Cardiac muscle cell (in vitro differentiated cells and primary cell): ENCODE data around the gene KCNA2. TPM values are rescaled to one million over a fixed set of nuclear protein-coding genes. Genes with fewer than 3 reads are reported as not detected.

Source experiments
- DNase-seq, 2 donors: peaks; one replicate each; pipeline versions ENCODE4 v3.0.0 to v3.0.0-alpha.2; 2010 to 2017; ENCODE audit warnings: low read depth in 1 of 2, low spot score in 1 of 2
- H3K27ac ChIP-seq: fragments of 200-600 bp; sonication (generic); 2 replicates; pipeline ENCODE4 v1.5.1; 2016
- H3K27me3 ChIP-seq: fragments of 200-600 bp; sonication (generic); 2 replicates; pipeline ENCODE4 v1.6.0; 2016; ENCODE audit warnings: control low read depth
- H3K36me3 ChIP-seq: fragments of 200-600 bp; sonication (generic); 2 replicates; pipeline ENCODE4 v1.5.1; 2016; ENCODE audit warnings: control low read depth
- H3K4me1 ChIP-seq: fragments of 200-600 bp; sonication (generic); 2 replicates; pipeline ENCODE4 v1.8.1; 2017; ENCODE audit warnings: low read depth, mild to moderate bottlenecking, mixed run types
- H3K4me3 ChIP-seq: fragments of 200-600 bp; sonication (generic); 2 replicates; pipeline ENCODE4 v1.5.1; 2016; ENCODE audit warnings: mild to moderate bottlenecking
- H3K9me3 ChIP-seq: fragments of 200-600 bp; sonication (generic); 2 replicates; pipeline ENCODE4 v1.5.1; 2017; ENCODE audit warnings: low read depth, mild to moderate bottlenecking, control low read depth
- polyA plus RNA-seq: library from polyadenylated mRNA; unstranded; fragments of >200 nt; fragmentation: Nextera tagmentation; extraction: Ambion mirVana; gene quantifications from 2 replicates; pipeline ENCODE4 v1.2.1, GENCODE V29; 2016
- total RNA-seq: library from RNA; depleted of rRNA; stranded (reverse); fragments of >200 nt; gene quantifications from 2 replicates; pipeline ENCODE4 v1.2.3, GENCODE V29; 2016
- TF ChIP-seq, protein P1 (sequence below): IDR thresholded peaks from 2 replicates; pipeline ENCODE4 v1.5.1; 2012; ENCODE audit warnings: low read depth, mild to moderate bottlenecking, low read length

KCNA2 gene
- total and polyA plus RNA-seq, 2 experiments from 2014 or later: 0.03 to 0.17 TPM

DNA sequence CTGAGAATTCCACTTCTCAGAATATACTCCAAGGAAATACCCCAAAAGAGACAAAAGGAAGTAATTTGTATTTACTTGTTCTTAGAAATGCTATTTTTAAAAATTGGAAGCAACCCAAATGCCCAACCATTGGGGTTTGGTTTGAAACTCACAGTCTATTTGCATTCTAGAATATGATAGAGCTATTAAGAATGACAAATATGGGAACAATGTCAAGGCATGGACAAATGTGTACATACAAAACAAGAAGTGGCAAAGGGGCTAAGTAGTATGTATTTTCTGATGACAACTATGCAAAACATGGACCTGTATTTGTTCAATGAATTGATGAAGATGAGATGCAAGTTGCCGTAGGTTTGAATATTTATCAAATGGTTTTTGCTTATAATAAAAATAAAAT is 32.8 kb downstream of the KCNA2 start:
- no peaks in the 10 kb centered on the region for H3K9me3 ChIP-seq
- no peaks in the 10 kb centered on the region for H3K36me3 ChIP-seq

GRCh38 chr1:110572751-110573150 is 33.4 kb downstream of the KCNA2 start:
- no peaks in the 10 kb centered on the region for H3K4me1 ChIP-seq
- TF ChIP-seq, protein P1, sequence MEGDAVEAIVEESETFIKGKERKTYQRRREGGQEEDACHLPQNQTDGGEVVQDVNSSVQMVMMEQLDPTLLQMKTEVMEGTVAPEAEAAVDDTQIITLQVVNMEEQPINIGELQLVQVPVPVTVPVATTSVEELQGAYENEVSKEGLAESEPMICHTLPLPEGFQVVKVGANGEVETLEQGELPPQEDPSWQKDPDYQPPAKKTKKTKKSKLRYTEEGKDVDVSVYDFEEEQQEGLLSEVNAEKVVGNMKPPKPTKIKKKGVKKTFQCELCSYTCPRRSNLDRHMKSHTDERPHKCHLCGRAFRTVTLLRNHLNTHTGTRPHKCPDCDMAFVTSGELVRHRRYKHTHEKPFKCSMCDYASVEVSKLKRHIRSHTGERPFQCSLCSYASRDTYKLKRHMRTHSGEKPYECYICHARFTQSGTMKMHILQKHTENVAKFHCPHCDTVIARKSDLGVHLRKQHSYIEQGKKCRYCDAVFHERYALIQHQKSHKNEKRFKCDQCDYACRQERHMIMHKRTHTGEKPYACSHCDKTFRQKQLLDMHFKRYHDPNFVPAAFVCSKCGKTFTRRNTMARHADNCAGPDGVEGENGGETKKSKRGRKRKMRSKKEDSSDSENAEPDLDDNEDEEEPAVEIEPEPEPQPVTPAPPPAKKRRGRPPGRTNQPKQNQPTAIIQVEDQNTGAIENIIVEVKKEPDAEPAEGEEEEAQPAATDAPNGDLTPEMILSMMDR: no peak
- no peak overlapping the region for H3K4me3 ChIP-seq
- H3K27me3 ChIP-seq: peaks cover 35% of the 10 kb centered on the region
- no peaks in the 10 kb centered on the region for H3K36me3 ChIP-seq
- no peaks in the 10 kb centered on the region for H3K9me3 ChIP-seq
- DNase-seq: no peak
- H3K27ac ChIP-seq: no peak overlapping the region

More for the DNA sequence above, 32.8 kb downstream of the KCNA2 start:
- no peak overlapping the region for H3K4me3 ChIP-seq
- TF ChIP-seq, protein P1: no peak
- no peaks in the 10 kb centered on the region for H3K4me1 ChIP-seq
- no peak overlapping the region for H3K27ac ChIP-seq
- no peak for DNase-seq
- peaks cover 32% of the 10 kb centered on the region for H3K27me3 ChIP-seq

DNA sequence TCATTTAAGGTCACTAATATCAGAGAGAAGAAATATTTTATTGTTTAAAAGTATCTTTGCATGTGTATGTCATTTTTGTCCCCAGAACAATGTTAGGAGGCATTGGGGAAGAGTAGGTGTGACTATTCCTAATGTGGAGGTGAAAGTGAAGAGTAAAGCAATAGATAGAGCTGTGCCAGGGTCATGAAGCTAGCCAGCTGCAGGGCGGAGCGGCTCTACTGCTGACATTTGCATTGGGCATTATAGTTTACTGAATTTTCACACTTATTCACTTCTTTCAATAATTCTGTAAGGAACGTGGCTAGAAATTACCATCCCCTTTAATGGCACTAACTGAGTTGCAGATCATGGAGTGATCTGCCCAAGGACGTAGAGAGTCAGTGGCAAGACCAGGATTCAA is 35.3 kb downstream of the KCNA2 start:
- TF ChIP-seq, protein P1: no peak
- H3K27me3 ChIP-seq: peaks cover 29% of the 10 kb centered on the region

DNA sequence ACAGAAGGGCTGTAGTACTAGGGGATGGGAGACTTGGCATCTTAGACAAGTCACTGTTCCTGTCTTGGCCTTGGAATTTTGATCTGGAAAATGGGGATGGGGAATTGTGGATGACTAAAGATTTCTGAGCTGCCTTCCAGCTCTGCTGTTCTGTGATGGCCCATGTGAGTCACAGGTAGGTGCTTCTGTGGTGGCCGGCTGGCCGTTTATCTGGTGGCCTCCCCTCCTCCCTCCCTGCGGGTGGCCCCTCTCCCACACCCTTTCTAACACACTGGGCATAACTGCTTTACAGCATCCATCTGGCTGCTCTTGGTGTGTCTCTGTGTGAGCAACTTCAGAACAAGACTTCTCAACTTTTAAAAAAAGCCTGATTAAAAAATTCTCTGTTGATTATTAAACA is 35.9 kb downstream of the KCNA2 start:
- Histone ChIP-seq H3K36me3 (no peaks in the 10 kb centered on the region), H3K4me1 (no peaks in the 10 kb centered on the region), H3K4me3 (no peak overlapping the region), H3K27me3 (peaks cover 29% of the 10 kb centered on the region), H3K9me3 (no peaks in the 10 kb centered on the region), H3K27ac (no peak overlapping the region)
- DNase-seq: no peak
- TF ChIP-seq, protein P1: no peak

More for the DNA sequence above, 35.3 kb downstream of the KCNA2 start:
- DNase-seq: no peak
- no peak overlapping the region for H3K4me3 ChIP-seq
- H3K36me3 ChIP-seq: no peaks in the 10 kb centered on the region
- no peaks in the 10 kb centered on the region for H3K9me3 ChIP-seq
- H3K27ac ChIP-seq: no peak overlapping the region
- no peaks in the 10 kb centered on the region for H3K4me1 ChIP-seq

- H3K4me1 ChIP-seq: no peaks in the 10 kb centered on the region
- H3K27ac ChIP-seq: no peak overlapping the region
- H3K27me3 ChIP-seq: peaks cover 13% of the 10 kb centered on the region
- no peaks in the 10 kb centered on the region for H3K36me3 ChIP-seq
- DNase-seq: no peak
- TF ChIP-seq, protein P1: no peak
- H3K4me3 ChIP-seq: no peak overlapping the region
- H3K9me3 ChIP-seq: no peaks in the 10 kb centered on the region
Measured at GRCh38 chr1:110566836-110567235, 39.3 kb downstream of the KCNA2 start.

DNA sequence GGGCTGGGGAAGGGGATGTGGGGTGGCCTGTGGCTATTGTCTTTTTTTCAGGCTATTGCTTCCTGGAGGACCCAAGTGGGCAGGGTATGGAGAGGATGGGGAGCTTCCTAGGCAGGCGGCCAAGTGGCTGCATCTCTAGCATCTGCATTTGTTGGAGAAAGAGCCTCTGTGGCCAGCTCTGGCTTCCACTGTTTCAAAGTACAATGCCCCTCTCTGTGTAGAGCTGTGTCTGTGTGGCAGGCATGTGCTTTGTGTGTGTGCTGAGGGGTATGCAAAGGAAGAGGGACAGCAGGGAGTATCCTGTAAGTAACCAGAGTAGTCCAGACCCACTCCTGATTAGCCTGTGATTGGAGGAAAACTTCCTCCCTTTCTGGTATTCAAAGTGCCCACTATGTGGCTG is 40.6 kb downstream of the KCNA2 start:
- no peak overlapping the region for H3K27ac ChIP-seq
- TF ChIP-seq, protein P1: no peak
- no peaks in the 10 kb centered on the region for H3K9me3 ChIP-seq
- no peaks in the 10 kb centered on the region for H3K4me1 ChIP-seq
- H3K36me3 ChIP-seq: no peaks in the 10 kb centered on the region
- H3K27me3 ChIP-seq: peaks cover 9% of the 10 kb centered on the region
- no peak overlapping the region for H3K4me3 ChIP-seq
- DNase-seq: no peak
